Measurements from ENCODE around the gene DAP. TPM values are rescaled to one million over a fixed set of nuclear protein-coding genes. Genes with fewer than 3 reads are reported as not detected.

DAP gene
- total RNA-seq, 1 experiment from 2014 or later = 47.7 TPM

DNA sequence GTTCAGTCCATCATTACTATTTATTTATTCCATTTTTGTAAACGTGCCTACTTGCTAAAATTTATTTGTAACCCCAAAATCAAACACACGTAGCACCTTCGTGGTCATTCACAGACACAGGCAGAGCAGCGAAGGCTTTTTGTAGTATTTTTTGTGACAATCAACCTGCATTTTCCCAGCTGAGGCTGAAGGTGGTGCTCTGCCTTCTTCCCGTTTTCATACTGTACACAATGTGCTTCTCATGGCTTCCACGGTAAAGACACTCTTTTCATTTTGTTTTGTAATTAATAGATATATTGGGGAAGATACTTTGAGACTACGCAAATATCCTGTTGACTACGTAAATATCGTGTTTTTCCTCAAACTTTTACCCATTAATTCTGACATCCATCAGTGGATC is 19.4 kb downstream of the DAP start (continued):
- TF ChIP-seq, protein P1, sequence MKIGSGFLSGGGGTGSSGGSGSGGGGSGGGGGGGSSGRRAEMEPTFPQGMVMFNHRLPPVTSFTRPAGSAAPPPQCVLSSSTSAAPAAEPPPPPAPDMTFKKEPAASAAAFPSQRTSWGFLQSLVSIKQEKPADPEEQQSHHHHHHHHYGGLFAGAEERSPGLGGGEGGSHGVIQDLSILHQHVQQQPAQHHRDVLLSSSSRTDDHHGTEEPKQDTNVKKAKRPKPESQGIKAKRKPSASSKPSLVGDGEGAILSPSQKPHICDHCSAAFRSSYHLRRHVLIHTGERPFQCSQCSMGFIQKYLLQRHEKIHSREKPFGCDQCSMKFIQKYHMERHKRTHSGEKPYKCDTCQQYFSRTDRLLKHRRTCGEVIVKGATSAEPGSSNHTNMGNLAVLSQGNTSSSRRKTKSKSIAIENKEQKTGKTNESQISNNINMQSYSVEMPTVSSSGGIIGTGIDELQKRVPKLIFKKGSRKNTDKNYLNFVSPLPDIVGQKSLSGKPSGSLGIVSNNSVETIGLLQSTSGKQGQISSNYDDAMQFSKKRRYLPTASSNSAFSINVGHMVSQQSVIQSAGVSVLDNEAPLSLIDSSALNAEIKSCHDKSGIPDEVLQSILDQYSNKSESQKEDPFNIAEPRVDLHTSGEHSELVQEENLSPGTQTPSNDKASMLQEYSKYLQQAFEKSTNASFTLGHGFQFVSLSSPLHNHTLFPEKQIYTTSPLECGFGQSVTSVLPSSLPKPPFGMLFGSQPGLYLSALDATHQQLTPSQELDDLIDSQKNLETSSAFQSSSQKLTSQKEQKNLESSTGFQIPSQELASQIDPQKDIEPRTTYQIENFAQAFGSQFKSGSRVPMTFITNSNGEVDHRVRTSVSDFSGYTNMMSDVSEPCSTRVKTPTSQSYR (CRISPR knock-in tag; IDR thresholded peaks at IDR 0.05) = no peak
- TF ChIP-seq TCF7 (CRISPR knock-in tag; IDR thresholded peaks at IDR 0.05; ENCODE audit: low read depth) = no peak
- TF ChIP-seq JUN (CRISPR knock-in tag; IDR thresholded peaks at IDR 0.05) = no peak

DNA sequence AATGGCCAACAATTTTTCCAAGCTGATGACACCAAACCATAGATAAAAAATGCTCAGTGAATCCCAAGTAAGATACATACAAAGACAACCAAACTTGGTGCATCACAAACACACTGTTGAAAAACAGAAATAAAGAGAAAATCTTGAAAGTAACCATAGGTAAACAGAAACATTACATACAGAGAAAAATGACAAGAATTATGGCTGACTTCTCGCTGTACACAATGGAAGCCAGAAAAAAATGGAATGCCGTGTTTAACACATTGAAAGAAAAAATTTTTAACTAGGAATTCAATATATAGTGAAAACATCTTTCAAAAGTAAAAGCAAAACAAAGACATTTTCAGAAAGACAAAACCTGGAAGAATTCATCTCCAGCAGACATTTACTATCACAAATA is 20.6 kb downstream of the DAP start:
- Mint-ChIP-seq H3K4me1 (no peaks in the 10 kb centered on the region), H3K27ac (no peak overlapping the region), H3K4me3 (no peak overlapping the region), H3K9me3 (peaks cover 34% of the 10 kb centered on the region), H3K27me3 (ENCODE audit: low read depth) (no peaks in the 10 kb centered on the region), H3K36me3 (peaks cover 64% of the 10 kb centered on the region)
- TF ChIP-seq ELF4 (CRISPR knock-in tag; IDR thresholded peaks at IDR 0.05; ENCODE audit: low read depth) = no peak
- TF ChIP-seq ZNF317 (CRISPR knock-in tag; IDR thresholded peaks at IDR 0.05; ENCODE audit: borderline replicate concordance, low read depth) = peak; percentile 79; the same call in 1 of the 2 replicates
- ChIA-PET POLR2A (no interaction called here), CTCF (no interaction called here)
- ATAC-seq = no peak
- no peak for DNase-seq (ENCODE audit: low spot score)

DNA sequence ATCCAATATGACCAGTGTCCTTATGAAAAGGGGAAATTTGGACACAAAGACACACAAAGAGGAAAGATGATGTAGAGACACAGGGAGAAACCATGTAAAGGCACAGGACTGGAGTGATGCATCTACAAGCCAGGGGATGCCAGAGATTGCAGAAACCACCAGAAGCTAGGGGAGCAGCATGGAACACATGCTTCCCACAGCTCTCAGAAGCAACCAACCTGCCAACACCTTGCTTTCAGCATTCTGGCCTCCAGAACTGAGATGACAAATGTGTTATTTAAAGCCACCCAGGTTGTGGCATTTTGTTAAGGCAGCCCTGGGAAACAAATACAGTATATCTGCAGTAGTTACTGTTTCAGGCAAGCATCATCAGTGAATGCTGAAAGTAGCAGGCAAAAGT is 23.2 kb downstream of the DAP start:
- ChIA-PET POLR2A (no interaction called here), CTCF (no interaction called here)
- Mint-ChIP-seq H3K9me3 (peaks cover 27% of the 10 kb centered on the region), H3K36me3 (peaks cover 47% of the 10 kb centered on the region), H3K27ac (no peak overlapping the region), H3K27me3 (ENCODE audit: low read depth) (no peaks in the 10 kb centered on the region), H3K4me1 (no peaks in the 10 kb centered on the region), H3K4me3 (no peak overlapping the region)
- ATAC-seq (no peak), DNase-seq (ENCODE audit: low spot score) (no peak)
- no peak for TF ChIP-seq GABPB1 (CRISPR knock-in tag; IDR thresholded peaks at IDR 0.05)
- no peak for TF ChIP-seq ZBTB21 (CRISPR knock-in tag; IDR thresholded peaks at IDR 0.05; ENCODE audit: borderline replicate concordance)
- no peak for TF ChIP-seq MXD4 (CRISPR knock-in tag; IDR thresholded peaks at IDR 0.05; ENCODE audit: borderline replicate concordance)
- TF ChIP-seq, protein P2, sequence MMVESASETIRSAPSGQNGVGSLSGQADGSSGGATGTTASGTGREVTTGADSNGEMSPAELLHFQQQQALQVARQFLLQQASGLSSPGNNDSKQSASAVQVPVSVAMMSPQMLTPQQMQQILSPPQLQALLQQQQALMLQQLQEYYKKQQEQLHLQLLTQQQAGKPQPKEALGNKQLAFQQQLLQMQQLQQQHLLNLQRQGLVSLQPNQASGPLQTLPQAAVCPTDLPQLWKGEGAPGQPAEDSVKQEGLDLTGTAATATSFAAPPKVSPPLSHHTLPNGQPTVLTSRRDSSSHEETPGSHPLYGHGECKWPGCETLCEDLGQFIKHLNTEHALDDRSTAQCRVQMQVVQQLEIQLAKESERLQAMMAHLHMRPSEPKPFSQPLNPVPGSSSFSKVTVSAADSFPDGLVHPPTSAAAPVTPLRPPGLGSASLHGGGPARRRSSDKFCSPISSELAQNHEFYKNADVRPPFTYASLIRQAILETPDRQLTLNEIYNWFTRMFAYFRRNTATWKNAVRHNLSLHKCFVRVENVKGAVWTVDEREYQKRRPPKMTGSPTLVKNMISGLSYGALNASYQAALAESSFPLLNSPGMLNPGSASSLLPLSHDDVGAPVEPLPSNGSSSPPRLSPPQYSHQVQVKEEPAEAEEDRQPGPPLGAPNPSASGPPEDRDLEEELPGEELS (CRISPR knock-in tag; IDR thresholded peaks at IDR 0.05) = no peak
- no peak for TF ChIP-seq RORB (CRISPR knock-in tag; IDR thresholded peaks at IDR 0.05)
- no peak for TF ChIP-seq IRF2 (CRISPR knock-in tag; IDR thresholded peaks at IDR 0.05; ENCODE audit: borderline replicate concordance, low read depth)
- TF ChIP-seq, protein P3, sequence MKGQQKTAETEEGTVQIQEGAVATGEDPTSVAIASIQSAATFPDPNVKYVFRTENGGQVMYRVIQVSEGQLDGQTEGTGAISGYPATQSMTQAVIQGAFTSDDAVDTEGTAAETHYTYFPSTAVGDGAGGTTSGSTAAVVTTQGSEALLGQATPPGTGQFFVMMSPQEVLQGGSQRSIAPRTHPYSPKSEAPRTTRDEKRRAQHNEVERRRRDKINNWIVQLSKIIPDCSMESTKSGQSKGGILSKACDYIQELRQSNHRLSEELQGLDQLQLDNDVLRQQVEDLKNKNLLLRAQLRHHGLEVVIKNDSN (CRISPR knock-in tag; IDR thresholded peaks at IDR 0.05) = no peak
- TF ChIP-seq, protein P1 (CRISPR knock-in tag; IDR thresholded peaks at IDR 0.05) = no peak
- TF ChIP-seq, protein P4, sequence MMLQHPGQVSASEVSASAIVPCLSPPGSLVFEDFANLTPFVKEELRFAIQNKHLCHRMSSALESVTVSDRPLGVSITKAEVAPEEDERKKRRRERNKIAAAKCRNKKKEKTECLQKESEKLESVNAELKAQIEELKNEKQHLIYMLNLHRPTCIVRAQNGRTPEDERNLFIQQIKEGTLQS (CRISPR knock-in tag; conservative IDR thresholded peaks at IDR 0.05) = no peak
- no peak for TF ChIP-seq NFYB (CRISPR knock-in tag; conservative IDR thresholded peaks at IDR 0.05; ENCODE audit: low read depth)
- TF ChIP-seq TP53 (CRISPR knock-in tag; IDR thresholded peaks at IDR 0.05) = no peak
- TF ChIP-seq, protein P5, sequence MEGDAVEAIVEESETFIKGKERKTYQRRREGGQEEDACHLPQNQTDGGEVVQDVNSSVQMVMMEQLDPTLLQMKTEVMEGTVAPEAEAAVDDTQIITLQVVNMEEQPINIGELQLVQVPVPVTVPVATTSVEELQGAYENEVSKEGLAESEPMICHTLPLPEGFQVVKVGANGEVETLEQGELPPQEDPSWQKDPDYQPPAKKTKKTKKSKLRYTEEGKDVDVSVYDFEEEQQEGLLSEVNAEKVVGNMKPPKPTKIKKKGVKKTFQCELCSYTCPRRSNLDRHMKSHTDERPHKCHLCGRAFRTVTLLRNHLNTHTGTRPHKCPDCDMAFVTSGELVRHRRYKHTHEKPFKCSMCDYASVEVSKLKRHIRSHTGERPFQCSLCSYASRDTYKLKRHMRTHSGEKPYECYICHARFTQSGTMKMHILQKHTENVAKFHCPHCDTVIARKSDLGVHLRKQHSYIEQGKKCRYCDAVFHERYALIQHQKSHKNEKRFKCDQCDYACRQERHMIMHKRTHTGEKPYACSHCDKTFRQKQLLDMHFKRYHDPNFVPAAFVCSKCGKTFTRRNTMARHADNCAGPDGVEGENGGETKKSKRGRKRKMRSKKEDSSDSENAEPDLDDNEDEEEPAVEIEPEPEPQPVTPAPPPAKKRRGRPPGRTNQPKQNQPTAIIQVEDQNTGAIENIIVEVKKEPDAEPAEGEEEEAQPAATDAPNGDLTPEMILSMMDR (IDR thresholded peaks at IDR 0.05) = no peak
- no peak for TF ChIP-seq FOXP1 (CRISPR knock-in tag; IDR thresholded peaks at IDR 0.05; ENCODE audit: borderline replicate concordance)
- TF ChIP-seq CREM (CRISPR knock-in tag; IDR thresholded peaks at IDR 0.05) = no peak
- TF ChIP-seq, protein P6, sequence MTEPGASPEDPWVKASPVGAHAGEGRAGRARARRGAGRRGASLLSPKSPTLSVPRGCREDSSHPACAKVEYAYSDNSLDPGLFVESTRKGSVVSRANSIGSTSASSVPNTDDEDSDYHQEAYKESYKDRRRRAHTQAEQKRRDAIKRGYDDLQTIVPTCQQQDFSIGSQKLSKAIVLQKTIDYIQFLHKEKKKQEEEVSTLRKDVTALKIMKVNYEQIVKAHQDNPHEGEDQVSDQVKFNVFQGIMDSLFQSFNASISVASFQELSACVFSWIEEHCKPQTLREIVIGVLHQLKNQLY (CRISPR knock-in tag; IDR thresholded peaks at IDR 0.05) = no peak
